Sigmoid colon (tissue), 7 donors: ENCODE measurements around the gene POU2AF1. TPM values are rescaled to one million over a fixed set of nuclear protein-coding genes. Genes with fewer than 3 reads are reported as not detected.
"Not testable (repeated sequence)": the region's sequence is repeated elsewhere in the genome, so short reads cannot be mapped to it uniquely, and the experiment has no call there.

Source experiments
- DNase-seq: peaks from one replicate; pipeline ENCODE4 v3.0.0-alpha.2; 2019
- H3K27ac ChIP-seq, 4 donors: fragments of 200-600 bp; sonication (generic); one replicate each; pipeline ENCODE4 v1.5.1; 2016 to 2019; ENCODE audit warnings: mild to moderate bottlenecking in 1 of 4
- H3K27me3 ChIP-seq, 3 donors: fragments of 200-600 bp; sonication (generic); one replicate each; pipeline ENCODE4 v1.5.1; 2019; ENCODE audit warnings: mild to moderate bottlenecking in 1 of 3
- H3K36me3 ChIP-seq, 4 donors: fragments of 200-600 bp; sonication (generic); one replicate each; pipeline ENCODE4 v1.5.1; 2016 to 2019
- H3K4me1 ChIP-seq, 4 donors: fragments of 200-600 bp; sonication (generic); one replicate each; pipeline ENCODE4 v1.5.1; 2017 to 2019
- H3K4me3 ChIP-seq, 4 donors: fragments of 200-600 bp; sonication (generic); one replicate each; pipeline ENCODE4 v1.5.1; 2017 to 2019; ENCODE audit warnings: mild to moderate bottlenecking in 2 of 4, moderate library complexity in 1 of 4
- H3K9me3 ChIP-seq, 4 donors: fragments of 200-600 bp in 3 of 4; sonication (generic) in 3 of 4; one replicate each; pipeline versions ENCODE4 v1.5.1 to v1.6.1; 2013 to 2019
- CTCF ChIP-seq, 4 experiments: fragments of 450-650 bp in 3 of 4; fragments of 200-600 bp in 1 of 4; IDR thresholded peaks; one replicate each; pipeline ENCODE4 v1.5.1; 2016 to 2019; ENCODE audit warnings: antibody characterized with exemption in 4 of 4, mild to moderate bottlenecking in 3 of 4, moderate library complexity in 2 of 4
- EP300 ChIP-seq, 4 donors: sonication (generic); formaldehyde crosslinking; IDR thresholded peaks; one replicate each; pipeline ENCODE4 v1.6.1; 2017; ENCODE audit warnings: antibody characterized with exemption in 4 of 4
- POLR2A ChIP-seq, 2 donors: fragments of 450-650 bp; IDR thresholded peaks; one replicate each; pipeline ENCODE4 v1.6.1; 2016; ENCODE audit warnings: antibody characterized with exemption in 2 of 2, mild to moderate bottlenecking in 2 of 2, moderate library complexity in 2 of 2
- POLR2AphosphoS5 ChIP-seq, 4 donors: sonication (generic); formaldehyde crosslinking; IDR thresholded peaks; one replicate each; pipeline ENCODE4 v1.6.1; 2017; ENCODE audit warnings: antibody characterized with exemption in 4 of 4
- WGBS, 2 donors: extraction: QIAGEN DNeasy Blood & Tissue Kit; methylation state at CpG; one replicate each; pipeline ENCODE4 v1.1.7; 2013; 5-methylcytosine and 5-hydroxymethylcytosine counted together
- intact Hi-C: fragments of 100-400 bp; cut with DNase I; formaldehyde crosslinking; loops from one replicate; pipeline ENCODE4 v1.15.1; 2023
- polyA plus RNA-seq, 3 donors: library from polyadenylated mRNA; stranded (reverse); fragments of 200-250 nt; gene quantifications; one replicate each; pipeline ENCODE4 v1.2.3, GENCODE V29; 2013
- total RNA-seq, 4 donors: library from RNA; depleted of rRNA; stranded (reverse); fragments of >200 nt; gene quantifications; one replicate each; pipeline ENCODE4 v1.1.0, GENCODE V29; 2016
- donor health status: healthy with polysubstance abuse.
- donor health status: Bipolar disorder and iron deficiency.
- donor health status: healthy.

Gene POU2AF1
- total and polyA plus RNA-seq, 7 donors = 0.16 to 27.0 (median 1.1) TPM; not detected in 3

DNA sequence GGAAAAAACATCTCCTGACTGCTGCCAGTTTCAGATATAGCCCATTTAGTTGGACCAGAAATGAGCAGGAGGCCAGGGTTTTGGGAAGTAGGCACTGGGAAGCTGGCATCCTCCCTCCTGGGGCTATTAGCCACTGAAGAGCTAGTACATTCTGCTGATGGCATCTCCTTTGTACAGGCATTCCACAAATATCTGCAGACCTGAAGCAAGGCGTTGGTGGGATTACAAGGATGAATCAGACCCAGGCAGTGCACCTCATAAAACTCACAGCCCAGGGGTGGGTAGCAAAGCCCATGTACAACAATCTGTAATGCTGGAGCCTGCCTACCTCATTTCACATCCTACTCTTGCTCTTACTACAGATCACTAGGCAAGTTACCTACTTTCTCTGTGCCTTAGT lies 27.5 kb upstream of the POU2AF1 start:
- no peak for DNase-seq
- WGBS, 2 donors = 71 to 72% methylated on average over 1 of the region's 1 CpG
- H3K4me3 ChIP-seq = no peak overlapping the region
- intact Hi-C loops = no loop called here
- H3K4me1 ChIP-seq = no peaks in the 10 kb centered on the region
- H3K27me3 ChIP-seq = no peaks in the 10 kb centered on the region
- no peak for TF ChIP-seq CTCF (IDR thresholded peaks at IDR 0.05)
- no peak for TF ChIP-seq POLR2AphosphoS5 (IDR thresholded peaks at IDR 0.05)
- TF ChIP-seq POLR2A (IDR thresholded peaks at IDR 0.05) = no peak
- no peak for TF ChIP-seq EP300 (IDR thresholded peaks at IDR 0.05)
- H3K27ac ChIP-seq = no peak overlapping the region
- H3K36me3 ChIP-seq = no peaks in the 10 kb centered on the region
- H3K9me3 ChIP-seq = no peaks in the 10 kb centered on the region

GRCh38 chr11:111406091-111406490 lies 27.0 kb upstream of the POU2AF1 start:
- H3K36me3 ChIP-seq = no peaks in the 10 kb centered on the region

DNA sequence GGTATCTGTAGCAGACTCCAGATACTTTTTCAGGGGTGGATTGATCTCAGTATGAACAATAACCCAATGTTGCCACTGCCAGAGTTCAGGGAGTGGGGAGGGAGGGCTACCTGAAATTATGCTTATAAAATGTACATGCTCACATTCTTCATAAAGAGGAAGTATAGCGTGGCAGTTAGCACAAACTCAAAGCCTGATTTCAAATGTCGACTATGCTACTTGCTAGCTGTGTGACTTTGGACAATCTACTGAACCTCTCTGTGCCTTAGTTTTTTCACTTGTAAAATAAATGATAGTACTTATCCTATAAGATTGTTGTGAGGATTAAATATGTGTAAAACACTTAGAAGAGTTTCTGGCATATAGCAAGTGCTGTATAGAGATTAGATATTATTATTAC lies 26.5 kb upstream of the POU2AF1 start:
- WGBS, 2 donors = 83 to 86% methylated on average over 2 of the region's 2 CpGs
- H3K4me1 ChIP-seq = no peaks in the 10 kb centered on the region
- TF ChIP-seq POLR2AphosphoS5 (IDR thresholded peaks at IDR 0.05) = no peak
- no peak for TF ChIP-seq EP300 (IDR thresholded peaks at IDR 0.05)
- no peak for TF ChIP-seq CTCF (IDR thresholded peaks at IDR 0.05)
- no peak for TF ChIP-seq POLR2A (IDR thresholded peaks at IDR 0.05)
- no peak overlapping the region for H3K4me3 ChIP-seq
- H3K27ac ChIP-seq = no peak overlapping the region
- DNase-seq = no peak
- no peaks in the 10 kb centered on the region for H3K27me3 ChIP-seq
- H3K9me3 ChIP-seq = no peaks in the 10 kb centered on the region
- intact Hi-C loops = no loop called here
- no peaks in the 10 kb centered on the region for H3K36me3 ChIP-seq

More at GRCh38 chr11:111406091-111406490, 27.0 kb upstream of the POU2AF1 start:
- Histone ChIP-seq H3K27me3 (no peaks in the 10 kb centered on the region), H3K4me1 (no peaks in the 10 kb centered on the region), H3K9me3 (no peaks in the 10 kb centered on the region), H3K4me3 (no peak overlapping the region), H3K27ac (no peak overlapping the region)
- intact Hi-C loops = no loop called here
- WGBS, 2 donors = 84 to 86% methylated on average over 2 of the region's 2 CpGs
- DNase-seq = no peak
- TF ChIP-seq CTCF (IDR thresholded peaks at IDR 0.05) (no peak), POLR2AphosphoS5 (IDR thresholded peaks at IDR 0.05) (no peak), EP300 (IDR thresholded peaks at IDR 0.05) (no peak), POLR2A (IDR thresholded peaks at IDR 0.05) (no peak)

- H3K27me3 ChIP-seq = no peaks in the 10 kb centered on the region
- no peaks in the 10 kb centered on the region for H3K36me3 ChIP-seq
- no peak for DNase-seq
- H3K4me1 ChIP-seq = no peaks in the 10 kb centered on the region
- WGBS, 2 donors = 95% methylated on average over 3 of the region's 3 CpGs
- no peak overlapping the region for H3K27ac ChIP-seq
- no peaks in the 10 kb centered on the region for H3K9me3 ChIP-seq
- no peak overlapping the region for H3K4me3 ChIP-seq
- no peak for TF ChIP-seq EP300 (IDR thresholded peaks at IDR 0.05)
- TF ChIP-seq POLR2AphosphoS5 (IDR thresholded peaks at IDR 0.05) = no peak
- TF ChIP-seq POLR2A (IDR thresholded peaks at IDR 0.05) = no peak
- TF ChIP-seq CTCF (IDR thresholded peaks at IDR 0.05) = no peak
- intact Hi-C loops = no loop called here
These were observed 24.1 kb upstream of the POU2AF1 start for GRCh38 chr11:111403051-111403726.

DNA sequence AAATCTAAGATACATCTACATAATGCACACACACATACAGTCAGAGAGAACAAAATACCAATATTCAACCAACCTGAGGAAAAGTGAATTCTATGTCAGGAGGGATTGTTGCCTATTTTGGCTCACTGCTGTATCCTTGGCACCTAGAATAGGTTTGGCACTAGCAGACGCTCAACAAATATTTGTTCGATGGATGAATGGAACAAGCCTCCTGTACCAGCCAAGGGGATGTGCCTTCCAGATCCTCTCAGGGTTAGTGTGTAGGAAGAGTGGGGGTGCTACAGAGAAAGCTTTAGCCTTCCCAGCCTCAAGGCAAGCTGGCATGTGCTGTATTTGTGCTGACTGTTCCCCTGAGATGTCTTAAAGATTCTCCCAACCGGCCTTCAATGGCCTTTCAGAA lies 23.3 kb upstream of the POU2AF1 start:
- DNase-seq = no peak
- Histone ChIP-seq H3K27me3 (no peaks in the 10 kb centered on the region), H3K36me3 (no peaks in the 10 kb centered on the region), H3K4me1 (no peaks in the 10 kb centered on the region), H3K9me3 (no peaks in the 10 kb centered on the region), H3K27ac (no peak overlapping the region), H3K4me3 (no peak overlapping the region)
- 77 to 93% methylated on average over 3 of the region's 3 CpGs for WGBS, 2 donors
- TF ChIP-seq CTCF (IDR thresholded peaks at IDR 0.05) = no peak
- TF ChIP-seq EP300 (IDR thresholded peaks at IDR 0.05) = no peak
- TF ChIP-seq POLR2AphosphoS5 (IDR thresholded peaks at IDR 0.05) = no peak
- no peak for TF ChIP-seq POLR2A (IDR thresholded peaks at IDR 0.05)
- intact Hi-C loops = no loop called here

DNA sequence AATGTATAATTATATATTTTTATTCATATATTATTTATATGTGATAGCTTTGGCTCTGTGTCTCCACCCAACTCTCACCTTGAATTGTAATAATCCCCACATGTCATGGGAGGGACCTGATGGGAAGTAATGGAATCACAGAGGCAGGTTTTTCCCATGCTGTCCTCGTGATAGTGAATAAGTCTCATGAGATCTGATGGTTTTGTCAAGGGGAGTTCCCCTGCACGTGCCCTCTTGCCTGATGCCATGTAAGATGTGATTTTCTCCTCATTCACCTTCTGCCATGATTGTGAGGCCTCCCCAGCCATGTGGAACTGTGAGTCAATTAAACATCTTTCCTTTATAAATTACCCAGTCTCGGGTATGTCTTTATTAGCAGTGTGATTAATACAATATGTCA lies 22.9 kb upstream of the POU2AF1 start:
- H3K27ac ChIP-seq, intact Hi-C loops, H3K9me3 ChIP-seq, DNase-seq, H3K27me3 ChIP-seq, H3K4me1 ChIP-seq, H3K36me3 ChIP-seq, H3K4me3 ChIP-seq: not testable (repeated sequence)
- 76 to 86% methylated on average over 3 of the region's 3 CpGs for WGBS, 2 donors
